DMS 273 (cell line): ENCODE measurements around the gene ZC3H6.
"Not testable (repeated sequence)": the region's sequence is repeated elsewhere in the genome, so short reads cannot be mapped to it uniquely, and the experiment has no call there.

Experiments used
- DNase-seq: peaks from one replicate; lab custom pipeline; 2025; ENCODE audit not compliant: unreplicated experiment; lab: John Stamatoyannopoulos, UW

The ZC3H6 gene

DNA sequence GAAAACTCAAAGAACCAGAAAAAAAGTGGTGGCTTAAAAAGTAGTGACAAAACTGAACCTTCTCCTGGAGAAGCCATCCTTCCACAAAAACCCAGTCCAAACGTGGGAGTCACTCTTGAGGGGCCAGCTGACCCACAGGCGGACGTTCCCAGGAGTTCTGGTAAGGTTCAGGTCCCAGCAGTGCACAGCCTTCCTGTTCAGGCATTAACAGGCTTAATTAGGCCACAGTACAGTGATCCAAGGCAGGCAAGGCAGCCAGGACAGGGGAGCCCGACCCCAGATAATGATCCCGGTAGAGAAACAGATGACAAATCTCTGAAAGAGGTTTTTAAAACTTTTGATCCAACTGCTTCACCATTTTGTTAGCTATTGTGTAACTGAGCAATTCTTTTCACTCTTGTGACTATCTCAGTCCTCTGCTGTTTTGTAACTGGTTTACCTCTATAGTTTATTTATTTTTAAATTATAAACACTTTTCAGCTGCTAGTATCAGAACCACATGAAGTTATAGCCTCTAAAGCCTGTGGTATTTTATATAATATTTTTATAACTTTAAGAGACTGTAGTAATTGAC lies 56.8 kb downstream of the ZC3H6 start:
- no peak for DNase-seq

DNA sequence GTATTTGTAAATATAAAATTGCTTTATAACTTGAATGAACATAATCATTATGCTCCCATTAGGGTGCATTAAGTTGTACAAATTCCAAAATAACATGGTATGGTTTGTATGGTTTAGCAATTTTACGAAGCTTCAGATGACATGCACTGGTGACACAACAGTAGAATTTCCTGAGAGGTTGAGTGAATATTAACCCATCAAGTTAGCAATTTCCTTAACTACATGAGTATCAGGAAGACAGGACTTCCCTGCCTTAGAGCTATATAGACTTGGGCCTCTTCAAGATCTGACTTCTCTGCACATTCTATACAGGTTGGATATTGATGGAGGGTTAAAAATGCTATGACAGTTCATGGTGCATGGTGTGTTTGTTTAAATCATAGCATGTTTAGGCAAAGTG lies 60.2 kb downstream of the ZC3H6 start:
- DNase-seq = no peak

DNA sequence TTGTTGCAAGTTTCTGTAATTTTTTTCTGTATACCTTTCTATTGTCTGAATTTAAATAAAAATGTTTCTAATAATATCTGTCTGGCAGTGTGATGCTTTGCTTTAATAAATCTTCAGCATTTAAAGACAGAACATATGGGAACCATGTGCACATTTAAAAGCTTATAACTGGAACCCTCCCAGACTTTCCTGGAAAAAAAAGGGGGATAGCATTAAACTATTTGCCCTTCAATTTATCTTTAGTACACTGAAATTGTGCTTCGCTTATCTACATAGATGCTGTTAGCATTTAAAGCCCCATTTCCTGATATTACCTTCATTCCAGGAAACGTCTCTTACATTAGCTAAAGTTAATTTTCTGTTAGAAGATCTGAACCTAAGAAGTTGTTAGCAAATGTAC lies 64.6 kb downstream of the ZC3H6 start:
- no peak for DNase-seq

DNA sequence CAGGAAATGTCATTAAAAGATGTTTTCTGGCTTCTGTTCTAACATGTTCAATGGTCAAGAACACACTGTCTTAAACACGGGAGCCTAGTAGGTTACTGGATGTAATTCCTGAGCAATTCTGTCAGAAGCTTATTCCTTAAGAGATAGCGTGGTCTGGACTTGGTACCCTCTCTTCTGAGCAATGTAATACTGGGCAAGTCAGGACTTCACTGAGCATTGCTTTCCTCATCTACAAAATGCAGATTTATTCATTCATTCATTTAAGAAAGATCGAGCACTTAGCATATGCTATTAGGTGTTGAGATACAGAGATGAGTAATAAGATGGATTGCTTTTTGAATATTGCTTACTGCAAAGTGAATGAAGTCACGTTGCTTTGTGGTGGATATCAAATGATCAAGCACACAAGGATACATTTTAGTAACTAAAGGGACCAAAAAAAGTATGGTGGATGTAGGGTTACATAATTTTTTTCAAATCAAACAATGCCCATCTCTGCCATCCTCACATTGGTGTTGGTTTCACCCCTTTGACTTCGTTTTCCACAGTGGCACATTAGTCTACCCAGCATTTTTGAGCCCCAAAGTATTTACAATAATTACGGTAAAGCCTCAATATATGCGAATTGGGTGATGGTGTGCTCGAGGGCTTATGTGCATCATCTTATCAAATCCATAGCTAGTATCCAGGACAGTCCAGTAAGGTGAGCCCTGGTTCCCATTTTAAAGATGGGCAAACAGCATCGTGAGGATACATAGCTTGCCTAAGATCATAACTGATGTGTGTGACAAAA lies 65.3 kb downstream of the ZC3H6 start:
- DNase-seq = no peak

DNA sequence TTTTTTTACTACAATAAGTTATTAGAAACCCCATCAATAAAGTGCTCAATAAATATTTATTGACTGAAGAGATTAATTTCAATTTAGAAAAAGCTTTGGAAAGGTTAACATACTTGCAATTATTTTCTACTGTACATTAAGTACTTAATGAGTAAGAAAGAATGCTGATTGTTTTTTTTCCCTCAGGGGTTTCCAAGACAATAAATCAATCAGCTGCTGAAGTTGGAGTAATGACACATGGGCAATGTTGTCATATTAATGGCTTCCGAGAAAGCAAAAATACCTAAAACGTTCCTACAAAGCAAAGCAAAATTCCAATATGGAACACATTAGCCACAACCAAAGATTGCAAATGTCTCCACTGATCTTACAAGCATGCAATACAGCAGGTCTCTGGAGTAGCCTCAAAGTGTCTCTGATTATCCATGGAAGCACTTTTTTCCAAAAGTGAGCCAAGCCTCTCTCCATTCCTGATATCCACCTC lies 66.7 kb downstream of the ZC3H6 start:
- DNase-seq = no peak

DNA sequence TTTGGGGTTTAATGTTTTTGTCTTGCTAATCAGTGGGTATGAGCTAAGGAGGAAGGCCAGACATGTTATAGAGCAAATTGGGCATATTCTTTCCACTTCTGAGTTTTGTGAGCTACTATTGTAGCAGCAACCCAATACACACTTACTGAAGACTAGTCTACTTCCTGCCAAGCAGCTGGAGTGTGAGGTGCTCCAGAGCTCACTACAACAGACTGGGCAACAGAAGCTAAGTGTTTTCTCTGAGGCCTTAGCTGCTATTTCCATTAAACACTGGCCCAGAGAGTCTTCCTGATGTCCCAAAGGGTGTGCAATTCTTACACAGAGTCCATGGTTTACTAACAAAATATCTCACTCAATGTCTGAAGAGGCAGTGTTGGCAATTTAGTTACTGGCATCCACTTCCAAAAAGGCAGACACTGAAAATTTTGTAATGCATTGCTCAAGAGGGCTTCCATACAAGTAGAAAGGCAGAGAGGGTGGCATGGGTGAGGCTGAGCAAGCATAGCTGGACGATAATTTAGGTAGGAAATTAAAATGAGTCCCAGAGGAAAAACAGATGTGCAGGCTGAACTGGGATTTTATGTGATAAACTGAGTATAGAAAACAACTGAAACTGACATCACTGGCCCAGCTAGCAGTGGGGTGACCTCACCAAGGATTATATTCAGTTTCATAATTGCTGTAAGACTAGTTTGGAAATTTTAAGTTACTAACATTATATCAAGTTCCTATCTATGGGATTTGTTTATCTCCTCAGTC lies 68.6 kb downstream of the ZC3H6 start:
- no peak for DNase-seq

DNA sequence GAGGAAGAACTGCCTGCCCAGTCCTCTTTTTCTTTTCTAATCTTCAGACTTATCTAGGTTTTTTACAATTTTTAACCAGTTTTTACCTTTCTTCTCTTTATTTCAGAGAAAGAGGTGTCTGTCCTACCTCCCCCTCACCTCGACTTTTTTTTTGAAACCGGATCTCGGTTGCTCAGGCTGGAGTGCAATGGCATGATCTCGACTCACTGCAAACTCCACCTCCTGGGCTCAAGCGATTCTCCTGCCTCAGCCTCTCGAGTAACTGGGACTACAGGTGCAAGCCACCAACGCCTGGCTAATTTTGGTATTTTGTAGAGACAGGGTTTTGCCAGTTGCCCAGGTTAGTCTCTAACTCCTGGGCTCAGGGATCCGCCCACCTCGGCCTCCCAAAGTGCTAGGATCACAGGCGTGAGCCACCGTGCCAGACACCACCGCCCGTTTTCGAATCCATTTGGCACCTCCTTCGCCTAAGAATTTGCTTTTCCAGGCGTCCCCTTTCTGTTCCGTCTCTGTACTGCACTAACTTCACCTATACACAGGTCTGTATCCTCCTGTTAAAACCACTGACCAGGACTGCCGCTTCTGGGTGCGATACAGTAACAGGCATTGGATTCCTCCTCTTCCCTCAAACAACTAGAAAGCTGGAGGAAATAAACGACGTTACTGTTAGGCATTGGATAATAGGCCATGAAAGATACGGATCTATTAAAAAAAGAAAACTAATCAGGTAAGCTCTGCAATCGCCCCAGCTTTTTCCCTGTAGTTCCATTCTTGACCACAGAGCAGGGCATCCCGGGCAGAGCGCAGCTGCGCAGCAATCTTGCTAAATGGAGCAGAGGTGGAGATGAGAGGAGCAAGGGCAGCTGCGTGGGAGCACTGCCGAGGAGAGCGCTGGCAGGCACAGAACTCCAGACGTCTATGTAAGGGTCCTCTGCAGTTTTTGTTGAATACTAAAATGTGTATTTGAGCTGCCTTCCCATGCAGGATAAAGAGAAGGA lies 69.9 kb downstream of the ZC3H6 start:
- DNase-seq = no peak

DNA sequence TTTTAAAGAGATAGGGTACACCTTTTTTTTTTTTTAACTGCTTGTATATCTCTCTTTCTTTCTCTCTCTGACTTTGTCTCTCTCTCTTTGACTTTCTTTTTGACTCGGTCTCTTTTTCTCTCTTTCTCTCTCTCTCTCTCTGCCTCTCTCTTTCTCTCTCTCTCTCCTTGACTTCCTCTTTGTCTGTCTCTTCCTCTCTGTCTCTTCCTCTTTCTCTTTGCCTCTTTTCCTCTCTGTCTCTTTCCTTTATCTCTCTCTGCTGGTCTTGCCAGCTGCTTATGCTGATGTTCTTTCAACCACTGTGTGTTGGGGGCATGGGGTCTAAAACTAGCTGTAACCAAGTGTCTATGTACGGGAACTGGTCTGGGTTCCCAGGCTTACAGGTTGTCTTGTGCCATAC lies 76.9 kb downstream of the ZC3H6 start:
- not testable (repeated sequence) for DNase-seq

DNA sequence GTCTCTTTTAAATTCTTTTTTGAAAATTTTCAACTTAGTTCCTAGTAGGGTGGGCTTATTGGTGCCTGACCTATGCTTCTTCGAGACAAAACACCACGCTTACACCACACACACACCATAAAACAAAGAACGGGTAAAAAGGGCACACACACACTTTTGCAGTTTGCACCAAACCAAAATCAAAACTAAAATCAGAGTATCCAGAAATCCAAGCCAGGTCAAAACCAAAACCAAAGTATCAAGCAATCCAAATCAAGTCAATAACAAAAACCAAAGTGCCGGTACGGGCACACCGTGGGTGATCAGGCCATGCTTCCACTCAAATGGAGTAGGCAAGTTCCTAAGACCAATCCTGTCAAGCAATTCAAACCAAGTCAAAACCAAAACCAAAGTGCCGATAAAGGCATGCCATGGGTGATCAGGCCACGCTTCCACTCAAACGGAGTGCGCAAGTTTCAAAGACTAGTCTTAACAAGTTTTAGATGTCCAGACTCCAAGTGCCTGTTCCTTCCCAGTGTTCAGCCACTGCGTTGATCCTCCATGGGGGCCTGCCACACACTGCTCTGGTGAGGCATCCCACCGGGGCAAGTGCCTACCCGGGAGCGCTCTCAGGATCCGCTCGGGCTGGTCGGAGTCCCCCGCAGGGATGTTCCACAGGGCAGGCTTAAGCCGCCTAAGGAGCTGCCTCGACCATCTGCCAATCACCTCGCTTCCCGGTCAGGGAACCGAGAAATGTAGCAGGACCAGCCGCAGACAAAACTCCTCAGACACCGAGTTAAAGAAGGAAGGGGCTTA lies 77.6 kb downstream of the ZC3H6 start:
- not testable (repeated sequence) for DNase-seq

DNA sequence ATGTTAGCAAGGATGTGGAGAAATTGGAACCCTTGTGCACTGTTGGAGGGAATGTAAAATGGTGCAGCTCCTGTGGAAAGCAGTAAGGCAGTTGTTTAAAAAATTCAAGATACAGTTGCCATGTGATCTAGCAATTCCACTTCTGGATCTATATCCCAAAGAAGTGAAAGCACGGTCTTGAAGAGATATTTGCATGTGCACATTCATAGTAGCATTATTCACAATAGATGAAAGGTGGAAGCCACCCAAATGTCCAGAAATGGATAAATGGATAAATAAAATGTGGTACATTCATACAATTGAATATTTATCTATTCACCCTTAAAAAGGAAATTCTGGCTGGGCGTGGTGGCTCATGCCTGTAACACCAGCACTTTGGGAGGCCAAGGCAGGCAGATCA lies 78.9 kb downstream of the ZC3H6 start:
- not testable (repeated sequence) for DNase-seq

DNA sequence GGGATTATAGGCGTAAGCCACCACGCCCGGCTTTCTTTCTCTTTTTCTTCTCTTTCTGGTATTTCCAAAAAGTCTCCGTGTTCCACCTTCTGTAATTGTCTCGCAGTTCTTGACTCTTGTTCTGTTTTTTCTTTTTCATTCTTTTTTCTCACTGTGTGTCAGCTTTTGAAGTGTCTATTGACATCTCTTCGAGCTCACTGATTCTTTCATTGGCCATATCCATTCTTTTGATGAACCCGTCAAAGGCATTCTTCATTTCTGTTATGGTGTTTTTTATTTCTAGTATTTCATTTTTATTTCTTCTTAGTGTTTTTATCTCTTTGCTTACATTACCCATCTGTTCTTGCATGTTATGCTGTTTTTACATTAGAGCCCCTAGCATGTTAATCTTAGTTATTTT lies 84.7 kb downstream of the ZC3H6 start:
- not testable (repeated sequence) for DNase-seq
